HG03139 (cell line): ENCODE data around the gene ATN1.
"Not testable (repeated sequence)": the region's sequence is repeated elsewhere in the genome, so short reads cannot be mapped to it uniquely, and the experiment has no call there.

Source experiments
- ATAC-seq: cut with Tn5 transposase; IDR thresholded peaks from one replicate; pipeline ENCODE4 v1.9.1; 2021; ENCODE audit not compliant: unreplicated experiment

ATN1 gene, protein sequence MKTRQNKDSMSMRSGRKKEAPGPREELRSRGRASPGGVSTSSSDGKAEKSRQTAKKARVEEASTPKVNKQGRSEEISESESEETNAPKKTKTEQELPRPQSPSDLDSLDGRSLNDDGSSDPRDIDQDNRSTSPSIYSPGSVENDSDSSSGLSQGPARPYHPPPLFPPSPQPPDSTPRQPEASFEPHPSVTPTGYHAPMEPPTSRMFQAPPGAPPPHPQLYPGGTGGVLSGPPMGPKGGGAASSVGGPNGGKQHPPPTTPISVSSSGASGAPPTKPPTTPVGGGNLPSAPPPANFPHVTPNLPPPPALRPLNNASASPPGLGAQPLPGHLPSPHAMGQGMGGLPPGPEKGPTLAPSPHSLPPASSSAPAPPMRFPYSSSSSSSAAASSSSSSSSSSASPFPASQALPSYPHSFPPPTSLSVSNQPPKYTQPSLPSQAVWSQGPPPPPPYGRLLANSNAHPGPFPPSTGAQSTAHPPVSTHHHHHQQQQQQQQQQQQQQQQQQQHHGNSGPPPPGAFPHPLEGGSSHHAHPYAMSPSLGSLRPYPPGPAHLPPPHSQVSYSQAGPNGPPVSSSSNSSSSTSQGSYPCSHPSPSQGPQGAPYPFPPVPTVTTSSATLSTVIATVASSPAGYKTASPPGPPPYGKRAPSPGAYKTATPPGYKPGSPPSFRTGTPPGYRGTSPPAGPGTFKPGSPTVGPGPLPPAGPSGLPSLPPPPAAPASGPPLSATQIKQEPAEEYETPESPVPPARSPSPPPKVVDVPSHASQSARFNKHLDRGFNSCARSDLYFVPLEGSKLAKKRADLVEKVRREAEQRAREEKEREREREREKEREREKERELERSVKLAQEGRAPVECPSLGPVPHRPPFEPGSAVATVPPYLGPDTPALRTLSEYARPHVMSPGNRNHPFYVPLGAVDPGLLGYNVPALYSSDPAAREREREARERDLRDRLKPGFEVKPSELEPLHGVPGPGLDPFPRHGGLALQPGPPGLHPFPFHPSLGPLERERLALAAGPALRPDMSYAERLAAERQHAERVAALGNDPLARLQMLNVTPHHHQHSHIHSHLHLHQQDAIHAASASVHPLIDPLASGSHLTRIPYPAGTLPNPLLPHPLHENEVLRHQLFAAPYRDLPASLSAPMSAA (N-terminal part only)

DNA sequence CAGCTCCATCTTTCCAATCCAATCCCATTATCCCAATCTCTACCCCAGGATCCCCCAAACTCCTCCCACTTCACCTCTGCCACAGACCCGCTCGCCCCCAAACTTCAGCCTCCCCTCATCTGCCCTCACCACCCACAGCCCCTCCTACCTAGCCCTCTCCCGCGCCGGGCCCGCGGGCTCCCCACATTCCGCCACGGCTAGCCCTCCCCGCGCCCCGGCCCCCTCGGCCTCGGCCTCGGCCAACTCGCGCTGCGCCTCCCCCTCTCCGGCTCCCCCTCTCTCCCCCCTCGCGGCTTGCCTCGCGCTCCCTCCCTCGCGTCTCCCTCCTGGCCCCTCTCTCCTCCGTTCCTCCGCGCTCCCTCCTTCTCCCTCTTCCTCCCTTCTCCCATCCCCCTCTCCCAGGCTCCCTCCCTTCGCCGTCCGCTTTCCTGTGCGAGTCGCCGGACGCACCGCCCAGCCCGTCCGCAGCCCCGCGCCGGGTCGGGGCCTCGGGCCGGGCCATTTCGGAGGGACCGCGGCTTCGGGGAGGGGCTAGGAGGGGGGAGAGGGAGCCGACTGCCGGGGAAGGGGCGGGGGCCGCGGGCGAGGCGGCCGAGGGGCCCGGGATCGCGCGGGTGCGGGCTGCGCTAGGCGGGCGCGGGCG is at the start of gene ATN1:
TSS of gene ATN1 (plus strand) at position 581 of the 643 bp plus-strand sequence. CDS start 6,043 bp downstream, outside the sequence.
- ATAC-seq, result no peak

DNA sequence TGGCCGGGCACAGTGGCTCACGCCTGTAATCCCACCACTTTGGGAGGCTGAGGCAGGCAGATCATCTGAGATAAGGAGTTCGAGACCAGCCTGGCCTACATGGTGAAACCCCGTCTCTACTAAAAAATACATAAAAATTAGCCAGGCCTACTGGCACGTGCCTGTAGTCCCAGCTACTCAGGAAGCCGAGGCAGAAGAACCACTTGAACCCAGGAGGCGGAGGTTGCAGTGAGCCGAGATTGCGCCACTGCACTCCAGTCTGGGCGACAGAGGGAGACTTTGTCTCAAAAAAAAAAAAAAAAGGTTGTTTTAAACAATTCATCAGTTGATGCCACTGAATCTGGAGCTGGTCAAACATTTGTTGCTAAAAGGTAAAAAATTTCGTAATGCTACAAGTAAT is 47.9 kb upstream of the ATN1 start:
- ATAC-seq, result not testable (repeated sequence)

DNA sequence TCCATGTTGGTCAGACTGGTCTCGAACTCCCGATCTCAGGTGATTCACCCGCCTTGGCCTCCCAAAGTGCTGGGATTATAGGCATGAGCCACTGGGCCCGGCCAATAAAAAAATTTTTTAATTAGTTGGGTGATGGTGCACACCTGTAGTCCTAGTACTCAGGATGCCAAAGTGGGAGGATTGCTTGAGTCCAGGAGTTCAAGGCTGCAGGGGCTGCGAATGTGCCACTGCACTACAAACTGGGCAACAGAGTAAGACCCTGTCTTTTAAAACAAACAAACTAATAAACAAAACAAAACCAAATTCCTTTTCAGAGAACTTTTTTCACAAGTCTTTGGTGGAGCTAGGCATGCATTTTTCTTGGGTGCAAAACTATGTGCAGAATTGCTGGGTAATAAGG is 44.5 kb upstream of the ATN1 start:
- ATAC-seq, result no peak

DNA sequence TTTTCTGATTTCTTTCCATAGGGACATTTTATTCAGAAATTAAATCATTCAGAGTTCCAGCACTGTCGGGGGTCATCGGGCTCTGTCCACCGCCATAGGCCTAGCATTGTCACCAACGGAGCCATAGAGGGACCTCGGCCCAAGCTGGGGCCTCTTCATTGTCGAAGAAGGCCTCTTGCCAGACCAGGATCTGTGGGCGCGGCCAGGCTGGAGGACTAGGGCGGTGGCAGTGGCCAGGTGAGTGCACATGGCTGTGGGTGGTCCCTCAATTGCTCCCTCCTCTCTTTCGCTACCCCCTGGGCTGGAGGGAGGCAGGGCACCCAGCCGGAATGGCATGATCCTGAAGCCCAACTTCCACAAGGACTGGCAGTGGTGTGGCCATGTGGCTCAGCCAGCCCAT is 44.1 kb upstream of the ATN1 start:
- ATAC-seq, result no peak

DNA sequence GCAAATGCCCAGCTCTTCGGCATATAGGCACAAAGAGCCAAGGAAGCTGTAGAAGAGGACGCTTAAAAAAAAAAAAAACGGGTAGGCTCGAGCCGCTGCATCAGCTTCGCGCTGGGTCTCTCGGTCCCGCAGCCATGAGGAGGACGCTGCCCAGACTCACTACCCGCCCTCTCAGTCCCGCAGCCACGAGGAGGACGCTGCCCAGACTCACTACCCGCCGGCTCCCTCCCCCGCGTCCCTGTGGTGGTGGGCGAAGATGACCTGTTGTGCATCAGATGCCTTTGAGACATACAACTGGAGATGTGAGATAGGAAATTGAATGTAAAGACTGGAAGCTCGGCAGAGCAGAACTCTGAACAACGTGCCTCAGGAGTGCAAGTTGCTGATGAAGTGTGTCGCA is 43.2 kb upstream of the ATN1 start:
- no peak for ATAC-seq

DNA sequence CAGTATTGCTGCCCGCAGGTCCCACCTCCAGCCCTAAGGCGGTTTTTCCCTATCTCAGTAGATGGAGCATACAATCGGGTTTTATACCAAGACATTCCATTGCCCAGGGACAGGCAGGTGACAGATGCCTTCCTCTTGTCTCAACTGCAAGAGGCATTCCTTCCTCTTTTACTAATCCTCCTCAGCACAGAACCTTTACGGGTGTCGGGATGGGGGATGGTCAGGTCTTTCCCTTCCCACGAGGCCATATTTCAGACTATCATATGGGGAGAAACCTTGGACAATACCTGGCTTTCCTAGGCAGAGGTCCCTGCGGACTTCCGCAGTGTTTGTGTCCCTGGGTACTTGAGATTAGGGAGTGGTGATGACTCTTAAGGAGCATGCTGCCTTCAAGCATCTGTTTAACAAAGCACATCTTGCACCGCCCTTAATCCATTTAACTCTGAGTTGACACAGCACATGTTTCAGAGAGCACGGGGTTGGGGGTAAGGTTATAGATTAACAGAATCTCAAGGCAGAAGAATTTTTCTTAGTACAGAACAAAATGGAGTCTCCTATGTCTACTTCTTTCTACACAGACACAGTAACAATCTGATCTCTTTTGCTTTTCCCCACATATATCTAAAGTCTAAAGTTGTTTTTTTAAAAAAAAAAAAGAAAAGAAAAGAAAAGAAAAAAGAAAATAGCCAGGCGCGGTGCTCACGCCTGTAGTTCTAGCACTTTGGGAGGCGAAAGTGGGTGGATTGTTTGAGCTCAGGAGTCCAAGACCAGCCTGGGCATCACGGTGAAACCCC is 41.4 kb upstream of the ATN1 start:
- ATAC-seq, result not testable (repeated sequence)

DNA sequence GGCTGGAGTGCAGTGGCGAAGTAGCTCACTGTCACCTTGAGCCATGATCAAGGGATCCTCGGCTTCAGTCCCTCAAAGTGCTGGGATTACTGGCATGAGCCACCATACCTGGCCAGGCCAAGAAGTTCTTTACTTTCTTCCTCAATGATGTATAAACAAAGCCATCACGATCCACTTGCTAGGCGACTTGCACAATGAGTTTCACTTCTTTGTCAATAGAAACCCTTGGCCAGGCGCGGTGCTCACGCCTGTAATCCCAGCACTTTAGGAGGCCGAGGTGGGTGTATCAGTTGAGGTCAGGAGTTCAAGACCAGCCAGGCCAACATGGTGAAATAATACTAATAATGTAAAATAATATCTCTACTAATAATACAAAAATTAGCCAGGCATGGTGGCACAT is 40.3 kb upstream of the ATN1 start:
- no peak for ATAC-seq

DNA sequence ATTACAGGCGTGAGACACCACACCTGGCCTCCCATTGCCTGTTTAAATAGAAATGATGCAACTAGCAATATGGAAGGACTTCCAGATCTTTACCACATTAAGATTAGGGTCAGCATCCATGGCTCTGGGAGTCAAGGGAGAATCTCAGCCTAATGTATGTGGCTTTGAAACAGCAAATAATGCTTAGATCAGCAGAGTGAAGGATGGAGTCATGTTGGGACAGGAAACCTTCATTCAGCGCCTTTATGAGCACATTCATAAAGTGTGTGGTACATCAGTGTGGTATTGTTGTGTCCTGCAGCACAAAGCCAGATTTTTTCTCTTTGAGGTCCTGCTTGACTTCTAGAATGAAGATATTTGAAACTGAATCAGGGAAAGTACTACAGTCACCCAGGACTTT is 39.4 kb upstream of the ATN1 start:
- ATAC-seq, result no peak

DNA sequence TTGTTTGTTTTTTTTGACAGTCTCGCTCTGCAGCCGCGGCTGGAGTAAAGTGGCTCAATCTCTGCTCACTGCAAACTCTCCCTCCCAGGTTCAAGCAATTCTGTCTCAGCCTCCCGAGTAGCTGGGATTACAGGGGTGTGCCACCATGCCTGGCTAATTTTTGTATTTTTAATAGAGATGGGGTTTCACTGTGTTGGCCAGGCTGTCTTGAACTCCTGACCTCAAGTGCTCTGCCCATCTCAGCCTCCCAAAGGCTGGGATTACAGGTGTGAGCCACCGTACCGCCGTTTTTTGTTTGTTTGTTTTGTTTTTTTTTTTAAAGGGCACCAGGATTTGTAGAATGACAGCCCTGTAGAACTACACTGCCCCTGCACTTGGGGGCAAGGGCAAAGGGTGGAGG is 39.0 kb upstream of the ATN1 start:
- not testable (repeated sequence) for ATAC-seq

DNA sequence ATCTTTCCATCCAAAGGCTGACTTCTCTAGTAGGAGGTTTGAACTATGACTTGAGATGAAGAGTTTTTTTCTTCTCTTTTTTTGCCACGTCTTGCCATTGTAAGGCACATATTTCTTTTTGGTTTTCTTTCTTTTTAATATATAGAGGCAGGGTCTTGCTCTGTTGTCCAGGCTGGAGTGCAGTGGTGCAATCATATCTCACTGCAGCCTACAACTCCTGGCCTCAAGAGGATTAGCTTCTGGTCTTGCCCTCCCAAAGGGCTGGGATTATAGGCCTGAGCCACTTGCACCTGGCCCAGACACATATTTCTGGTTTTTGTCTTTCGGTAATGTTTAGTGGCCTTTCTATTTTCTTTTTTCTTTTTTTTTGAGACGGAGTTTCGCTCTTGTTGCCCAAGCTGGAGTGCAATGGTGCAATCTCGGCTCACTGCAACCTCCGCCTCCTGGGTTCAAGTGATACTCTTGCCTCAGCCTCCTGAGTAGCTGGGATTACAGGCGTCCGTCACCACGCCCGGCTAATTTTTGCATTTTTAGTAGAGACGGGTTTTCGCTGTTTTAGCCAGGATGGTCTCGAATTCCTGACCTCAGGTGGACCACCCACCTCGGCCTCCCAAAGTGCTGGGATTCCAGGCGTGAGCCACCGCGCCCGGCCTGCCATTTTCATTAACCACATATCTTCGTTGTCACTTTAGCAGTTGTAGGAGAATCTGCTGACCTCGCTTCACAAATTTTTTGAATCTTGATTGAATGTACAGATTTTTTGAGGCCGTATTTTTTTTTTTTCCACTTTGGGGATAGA is 37.8 kb upstream of the ATN1 start:
- ATAC-seq, result not testable (repeated sequence)

DNA sequence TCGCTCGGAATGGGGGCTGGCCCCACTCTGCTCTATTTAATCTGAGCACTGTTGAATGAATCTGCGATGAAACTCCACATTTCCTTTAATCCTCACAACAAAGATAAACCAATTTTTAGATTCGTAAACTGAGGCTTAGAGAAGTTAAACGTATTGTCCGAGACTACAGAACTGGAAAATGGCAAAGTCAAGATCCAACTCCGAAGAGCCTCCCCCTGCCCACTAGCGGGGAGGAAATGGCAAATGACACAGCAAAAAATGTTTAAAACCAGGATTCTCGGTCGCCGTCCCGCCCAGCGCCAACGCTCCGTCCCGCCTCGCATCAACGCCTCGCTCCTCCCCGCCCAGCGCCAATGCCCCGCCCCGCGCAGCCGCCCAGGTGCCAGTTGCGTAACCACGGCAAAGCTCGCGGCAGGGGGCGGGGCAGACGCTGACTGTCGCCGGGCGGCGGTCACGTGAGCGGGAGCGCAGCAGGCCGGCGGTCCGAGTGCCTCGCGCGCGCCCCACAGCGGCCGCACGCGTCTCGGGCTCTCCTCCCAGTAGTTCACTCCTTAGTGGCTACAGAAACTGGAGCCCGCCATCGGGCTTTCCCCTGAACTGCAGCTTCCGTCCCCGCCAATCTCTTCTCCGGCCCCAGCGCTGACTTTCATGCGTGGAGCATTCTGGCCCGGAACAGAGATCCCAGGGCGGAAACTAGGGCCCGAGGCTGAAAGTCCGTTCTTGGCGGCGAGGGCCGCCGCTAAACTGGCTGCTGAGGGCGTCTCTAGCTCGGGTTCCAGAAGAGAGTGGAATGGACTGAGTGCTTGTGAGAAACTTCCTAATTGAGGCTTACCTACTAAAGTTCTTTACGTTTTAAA is 36.7 kb upstream of the ATN1 start:
- ATAC-seq, result peak; percentile 92

DNA sequence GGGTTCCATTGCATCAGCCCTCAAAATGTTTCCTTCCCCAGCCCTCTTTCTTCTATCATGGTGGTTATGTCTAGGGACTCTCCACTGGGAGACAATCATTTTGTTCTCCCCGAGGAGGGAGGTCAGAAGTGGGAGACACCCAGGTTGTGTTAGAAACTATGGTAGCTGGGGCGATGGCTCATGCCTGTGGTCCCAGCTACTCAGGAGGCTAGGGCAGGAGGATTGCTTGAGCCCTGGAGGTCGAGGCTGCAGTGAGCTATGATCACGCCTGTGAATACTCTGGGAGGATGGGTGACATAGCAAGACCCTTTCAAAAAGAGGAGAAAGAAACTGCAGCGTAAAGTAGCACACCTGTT is 36.1 kb upstream of the ATN1 start:
- no peak for ATAC-seq

DNA sequence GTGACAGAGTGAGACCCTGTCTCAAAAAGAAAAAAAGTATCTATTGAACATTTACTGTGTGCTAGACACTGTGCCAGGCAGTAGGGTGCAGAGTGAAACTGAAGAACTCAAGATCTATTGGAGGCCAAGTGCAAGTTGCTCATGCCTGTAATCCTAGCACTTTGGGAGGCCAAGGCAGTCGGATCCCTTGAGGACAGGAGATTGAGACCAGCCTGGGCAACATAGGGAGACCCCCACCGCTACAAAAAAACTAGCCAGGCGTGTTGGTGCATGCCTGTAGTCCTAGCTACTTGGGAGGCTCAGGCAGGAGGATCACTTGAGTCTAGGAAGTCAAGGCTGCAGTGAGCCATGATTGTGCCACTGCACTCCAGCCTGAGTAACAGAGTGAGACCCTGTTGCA is 35.1 kb upstream of the ATN1 start:
- ATAC-seq, result not testable (repeated sequence)

DNA sequence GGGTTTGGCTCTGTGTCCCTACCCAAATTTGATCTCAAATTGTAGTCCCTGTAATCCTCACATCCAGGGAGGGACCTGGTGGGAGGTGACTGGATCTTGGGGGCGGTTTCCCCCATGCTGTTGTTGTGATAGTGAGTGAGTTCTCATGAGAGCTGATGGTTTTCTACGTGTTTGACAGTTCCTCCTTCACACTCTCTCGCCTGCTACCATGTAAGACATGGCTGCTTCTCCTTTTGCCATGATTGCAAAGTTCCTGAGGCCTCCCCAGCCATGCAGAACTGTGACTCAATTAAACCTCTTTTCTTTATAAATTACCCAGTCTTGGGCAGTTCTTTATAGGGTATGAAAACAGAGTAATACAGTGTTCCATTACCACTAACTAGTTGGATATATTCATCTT is 33.4 kb upstream of the ATN1 start:
- ATAC-seq, result no peak

DNA sequence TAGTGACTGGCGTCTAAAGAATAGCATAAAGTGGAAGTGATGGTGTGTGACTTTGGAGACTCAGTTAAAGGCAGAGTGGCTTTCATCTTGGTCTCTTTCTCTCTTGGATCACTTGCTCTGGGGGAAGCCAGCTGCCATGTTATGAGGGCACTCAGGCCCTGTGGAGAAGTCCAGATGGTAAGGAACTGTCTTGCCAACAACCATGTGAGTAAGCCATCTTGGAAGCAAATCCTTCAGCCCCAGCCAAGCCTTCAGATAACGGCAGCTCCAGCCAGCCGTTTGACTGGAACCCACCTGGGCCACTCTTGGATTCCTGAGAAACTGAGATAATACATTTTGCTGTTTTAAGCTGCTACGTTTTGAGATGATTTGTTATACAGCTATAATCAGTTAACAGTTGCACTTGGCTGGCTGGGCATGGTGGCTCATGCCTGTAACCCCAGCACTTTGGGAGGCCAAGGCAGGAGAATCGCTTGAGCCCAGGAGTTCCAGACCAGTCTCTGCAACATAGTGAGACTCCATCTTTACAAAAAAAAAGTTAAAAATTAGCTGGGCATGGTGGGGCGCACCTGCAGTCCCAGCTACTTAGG is 30.8 kb upstream of the ATN1 start:
- ATAC-seq, result no peak

DNA sequence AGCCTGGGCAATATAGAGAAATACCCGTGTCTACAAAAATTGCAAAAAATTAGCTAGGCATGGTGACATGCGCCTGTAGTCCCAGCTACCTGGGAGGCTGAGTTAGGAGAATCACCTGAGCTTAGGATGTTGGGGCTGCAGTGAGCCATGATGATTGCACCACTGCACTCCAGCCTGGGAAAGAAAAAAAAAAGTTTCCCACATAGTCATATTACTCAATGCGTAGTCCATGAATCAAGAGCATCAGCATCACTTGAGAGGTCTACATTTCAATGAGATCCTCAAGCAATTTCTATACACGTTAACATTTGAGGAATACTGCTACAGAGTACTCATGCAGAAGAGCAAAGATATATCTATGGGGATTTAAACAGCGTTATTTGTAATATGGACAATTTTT is 28.3 kb upstream of the ATN1 start:
- ATAC-seq, result no peak

DNA sequence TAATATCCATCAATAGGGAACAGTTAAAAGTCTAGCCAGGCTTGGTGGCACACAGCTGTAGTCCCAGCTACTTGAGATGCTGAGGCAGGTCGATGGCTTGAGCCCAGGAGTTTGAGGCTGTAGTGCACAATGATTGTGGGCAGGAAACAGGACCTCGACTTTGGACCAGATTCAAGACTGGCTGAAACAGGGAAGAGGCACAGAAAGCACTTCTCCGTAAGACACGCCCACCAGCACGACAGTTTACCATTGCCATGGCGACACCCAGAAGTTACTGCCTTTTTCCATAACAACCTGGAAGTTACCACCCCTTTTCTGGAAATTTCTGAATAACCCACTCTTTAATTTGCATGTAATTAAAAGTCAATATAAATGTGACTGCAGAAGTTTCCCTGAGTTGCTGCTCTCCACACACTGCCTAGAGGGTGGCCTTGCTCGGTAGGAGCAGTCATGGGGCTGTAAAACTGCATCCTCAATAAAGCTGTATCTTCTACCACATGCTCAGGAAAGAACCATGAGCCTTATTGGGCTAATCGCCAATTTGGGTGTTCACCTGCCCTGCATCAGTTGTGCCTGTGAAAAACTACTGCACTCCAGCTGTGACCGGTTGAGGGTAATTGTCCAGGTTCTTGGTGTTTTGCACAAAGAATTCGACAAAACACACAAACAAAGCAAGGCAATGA is 27.8 kb upstream of the ATN1 start:
- ATAC-seq, result no peak

DNA sequence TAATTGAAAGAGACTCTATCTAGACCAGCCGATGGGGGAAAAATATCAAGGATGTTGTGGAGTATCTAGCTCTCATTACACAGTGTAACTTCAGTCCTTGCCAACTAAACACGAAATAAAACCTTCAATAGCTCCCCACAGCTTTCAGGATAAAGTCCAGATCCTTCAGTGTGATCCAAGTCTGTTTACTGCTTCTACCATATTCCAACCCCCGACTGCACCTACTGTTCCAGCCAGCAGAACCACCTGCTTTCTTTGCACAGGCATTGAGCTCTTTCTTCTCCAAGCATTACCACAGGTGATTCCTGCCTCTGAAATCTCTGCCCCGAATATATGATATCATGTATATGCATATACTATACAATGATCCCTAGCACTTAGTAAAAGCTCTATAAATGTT is 25.3 kb upstream of the ATN1 start:
- no peak for ATAC-seq
